Erythroblast (primary cell): Measurements from ENCODE around the gene SORT1.

ENCODE experiments used
- GATA1 ChIP-seq: IDR thresholded peaks from 2 replicates; pipeline ENCODE4 v1.6.1; 2011; ENCODE audit warnings: low read depth, mild to moderate bottlenecking, control low read depth, low read length, moderate library complexity
- POLR2A ChIP-seq: IDR thresholded peaks from 2 replicates; pipeline ENCODE4 v1.6.1; 2011; ENCODE audit warnings: mild to moderate bottlenecking, low read length

DNA sequence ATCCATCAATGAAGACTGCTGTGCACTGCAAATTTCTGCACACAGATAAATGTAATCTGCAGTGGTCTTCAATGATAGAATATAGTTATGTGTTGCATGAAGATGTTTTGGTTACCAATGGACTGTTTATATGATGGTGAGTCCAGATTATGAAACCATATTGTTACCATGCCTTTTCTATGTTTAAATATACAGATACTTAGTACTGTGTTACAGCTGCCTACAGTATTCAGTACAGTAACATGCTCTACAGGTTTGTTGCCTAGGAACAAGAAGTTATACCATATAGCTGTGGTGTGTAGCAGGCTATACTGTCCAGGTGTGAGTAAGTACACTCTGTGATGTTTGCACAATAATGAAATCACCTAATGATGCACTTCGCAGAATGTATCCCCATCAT lies 40.8 kb downstream of the SORT1 start:
- TF ChIP-seq POLR2A (no peak), GATA1 (no peak)
